Keratinocyte (primary cell): ENCODE data around the gene ZNF782. TPM values are rescaled to one million over a fixed set of nuclear protein-coding genes. Genes with fewer than 3 reads are reported as not detected.

Experiments used
- DNase-seq: peaks from one replicate; pipeline ENCODE4 v3.0.0-alpha.2; 2011; ENCODE audit warnings: low read depth, missing footprints, low spot score
- FAIRE-seq: peaks from 2 replicates; lab custom pipeline; 2011; peaks lifted over from hg19 to GRCh38; lab: Jason Lieb, UNC
- H2AFZ ChIP-seq: 2 replicates; pipeline ENCODE4 v1.6.0; 2012; ENCODE audit warnings: low read length, control low read depth, inconsistent platforms; ENCODE audit not compliant: control insufficient read depth
- H3K27ac ChIP-seq: 2 replicates; pipeline ENCODE4 v1.5.1; 2011; ENCODE audit warnings: low read length; ENCODE audit not compliant: control insufficient read depth, insufficient read depth
- H3K27me3 ChIP-seq: 3 replicates; pipeline ENCODE4 v1.6.0; 2011; ENCODE audit warnings: low read length; ENCODE audit not compliant: control insufficient read depth, insufficient read depth; ENCODE audit errors: extremely low read depth
- H3K36me3 ChIP-seq, 2 experiments: 2 replicates in 1 of 2; 3 replicates in 1 of 2; pipeline ENCODE4 v1.5.1; 2011; ENCODE audit warnings: low read length in 2 of 2, mild to moderate bottlenecking in 1 of 2; ENCODE audit not compliant: control insufficient read depth in 2 of 2, insufficient read depth in 2 of 2; ENCODE audit errors: extremely low read depth in 1 of 2
- H3K4me1 ChIP-seq: 3 replicates; pipeline ENCODE4 v1.5.1; 2011; ENCODE audit warnings: low read length; ENCODE audit not compliant: control insufficient read depth, insufficient read depth; ENCODE audit errors: extremely low read depth
- H3K4me2 ChIP-seq: 3 replicates; pipeline ENCODE4 v1.6.0; 2011; ENCODE audit warnings: low read depth, low read length; ENCODE audit not compliant: control insufficient read depth, insufficient read depth; ENCODE audit errors: extremely low read depth
- H3K4me3 ChIP-seq, 3 experiments: fragments of 200-600 bp in 1 of 3; sonication (generic) in 1 of 3; 2 replicates in 2 of 3; 3 replicates in 1 of 3; pipeline ENCODE4 v1.5.1; 2011 to 2016; ENCODE audit warnings: low read length in 3 of 3, mild to moderate bottlenecking in 3 of 3, control low read depth in 2 of 3, inconsistent platforms in 1 of 3, low read depth in 1 of 3, mixed read lengths in 1 of 3, mixed run types in 1 of 3, moderate library complexity in 1 of 3; ENCODE audit not compliant: control insufficient read depth in 2 of 3, insufficient read depth in 2 of 3; ENCODE audit errors: extremely low read depth in 1 of 3
- H3K79me2 ChIP-seq: 2 replicates; pipeline ENCODE4 v1.6.0; 2012; ENCODE audit warnings: low read length; ENCODE audit not compliant: control insufficient read depth, insufficient read depth
- H3K9ac ChIP-seq: 3 replicates; pipeline ENCODE4 v1.6.0; 2011; ENCODE audit warnings: low read length; ENCODE audit not compliant: control insufficient read depth, insufficient read depth; ENCODE audit errors: extremely low read depth
- H3K9me1 ChIP-seq: 3 replicates; pipeline ENCODE4 v1.6.0; 2011; ENCODE audit warnings: low read length; ENCODE audit not compliant: control insufficient read depth, insufficient read depth; ENCODE audit errors: extremely low read depth
- H3K9me3 ChIP-seq: 2 replicates; pipeline ENCODE4 v1.5.1; 2012; ENCODE audit warnings: low read depth, low read length; ENCODE audit not compliant: control insufficient read depth
- H4K20me1 ChIP-seq: 3 replicates; pipeline ENCODE4 v1.6.0; 2011; ENCODE audit warnings: low read length; ENCODE audit not compliant: control insufficient read depth, insufficient read depth; ENCODE audit errors: extremely low read depth
- EZH2 ChIP-seq: IDR thresholded peaks from one replicate; pipeline ENCODE4 v1.6.1; 2012; ENCODE audit warnings: inconsistent platforms, mild to moderate bottlenecking, low read length, moderate library complexity
- dilution Hi-C: fragments of 300-500 bp; cut with MboI; formaldehyde crosslinking; loops from one replicate; pipeline ENCODE4 v1.7.0; 2020; ENCODE audit warnings: low sequenced_read_pairs; ENCODE audit not compliant: extremely low pct_ligation_motif_present
- polyA plus RNA-seq, 5 experiments: library from polyadenylated mRNA; depleted of rRNA in 3 of 5; stranded (reverse) in 3 of 5; stranded (forward) in 1 of 5; unstranded in 1 of 5; fragments of >200 nt; gene quantifications; 1 replicate in 1 of 5; 2 replicates in 3 of 5; 3 replicates in 1 of 5; pipeline versions ENCODE4 v1.2.1 to v1.2.3, GENCODE V29; 2011 to 2012; ENCODE audit warnings: missing spikeins in 2 of 5, low read depth in 1 of 5, low replicate concordance in 1 of 5
- TF ChIP-seq, protein P1 (sequence below), 3 experiments: IDR thresholded peaks in 1 of 3; conservative IDR thresholded peaks in 1 of 3; optimal IDR thresholded peaks in 1 of 3; 2 replicates in 2 of 3; 3 replicates in 1 of 3; pipeline versions ENCODE3 to v1.5.1; 2011; ENCODE audit warnings: low read length in 3 of 3, mild to moderate bottlenecking in 3 of 3, moderate library complexity in 2 of 3, control low read depth in 1 of 3, inconsistent platforms in 1 of 3; ENCODE audit not compliant: insufficient read depth in 2 of 3; ENCODE audit errors: extremely low read depth in 1 of 3

Gene ZNF782
- polyA plus RNA-seq, 1 donor (not counting 4 experiments of a cell fraction or from before 2014, with no cell fraction given) = 2.0 TPM

DNA sequence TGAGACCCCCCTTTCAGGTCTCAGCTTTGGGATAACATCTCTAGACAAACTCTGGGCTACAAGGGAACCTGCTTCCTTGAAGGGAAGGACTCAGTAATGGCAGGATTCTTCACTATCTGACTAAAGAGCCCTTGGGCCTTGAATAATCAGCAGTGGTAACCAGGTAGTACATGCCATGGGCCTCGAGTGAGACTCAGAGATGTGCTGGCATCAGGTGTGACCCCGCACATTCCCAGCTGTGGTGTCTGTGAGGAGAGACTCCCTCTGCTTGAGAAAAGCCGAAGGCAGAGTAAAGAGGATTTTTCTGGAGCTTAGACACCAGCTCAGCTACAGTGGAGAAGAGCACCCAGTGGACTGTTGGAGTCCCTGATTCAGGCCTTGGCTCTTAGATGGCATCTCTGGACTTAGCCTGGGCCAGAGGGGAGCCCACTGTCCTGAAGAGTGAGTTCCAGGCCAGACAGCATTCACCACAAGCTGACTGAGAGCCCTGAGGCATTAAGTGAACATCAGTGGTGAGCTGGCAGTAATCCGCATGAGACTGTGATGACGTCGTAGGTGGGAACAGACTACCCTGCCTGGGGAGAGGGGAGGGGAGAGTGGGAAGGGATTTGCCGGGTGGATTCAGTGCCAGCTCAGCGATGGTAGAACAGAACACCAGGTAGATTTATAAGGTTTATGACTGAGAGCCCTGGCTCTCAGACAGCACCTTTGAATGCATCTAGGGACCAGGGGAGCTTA is 5.3 kb upstream of the ZNF782 start:
- Histone ChIP-seq H2AFZ (peak overlapping the region; percentile 35), H3K79me2 (no peaks in the 10 kb centered on the region), H3K27ac (peak overlapping the region; percentile 80), H3K9ac (peak overlapping the region; percentile 63), H3K4me3 (peak overlapping the region in 2 of 3 experiments; percentile 23 to 31), H4K20me1 (no peaks in the 10 kb centered on the region), H3K4me1 (peaks cover 40% of the 10 kb centered on the region), H3K9me3 (no peaks in the 10 kb centered on the region), H3K9me1 (no peaks in the 10 kb centered on the region), H3K27me3 (no peaks in the 10 kb centered on the region), H3K4me2 (peak overlapping the region; percentile 62), H3K36me3 (no peaks in the 10 kb centered on the region)
- peak; percentile 99 for FAIRE-seq
- TF ChIP-seq, protein P1, sequence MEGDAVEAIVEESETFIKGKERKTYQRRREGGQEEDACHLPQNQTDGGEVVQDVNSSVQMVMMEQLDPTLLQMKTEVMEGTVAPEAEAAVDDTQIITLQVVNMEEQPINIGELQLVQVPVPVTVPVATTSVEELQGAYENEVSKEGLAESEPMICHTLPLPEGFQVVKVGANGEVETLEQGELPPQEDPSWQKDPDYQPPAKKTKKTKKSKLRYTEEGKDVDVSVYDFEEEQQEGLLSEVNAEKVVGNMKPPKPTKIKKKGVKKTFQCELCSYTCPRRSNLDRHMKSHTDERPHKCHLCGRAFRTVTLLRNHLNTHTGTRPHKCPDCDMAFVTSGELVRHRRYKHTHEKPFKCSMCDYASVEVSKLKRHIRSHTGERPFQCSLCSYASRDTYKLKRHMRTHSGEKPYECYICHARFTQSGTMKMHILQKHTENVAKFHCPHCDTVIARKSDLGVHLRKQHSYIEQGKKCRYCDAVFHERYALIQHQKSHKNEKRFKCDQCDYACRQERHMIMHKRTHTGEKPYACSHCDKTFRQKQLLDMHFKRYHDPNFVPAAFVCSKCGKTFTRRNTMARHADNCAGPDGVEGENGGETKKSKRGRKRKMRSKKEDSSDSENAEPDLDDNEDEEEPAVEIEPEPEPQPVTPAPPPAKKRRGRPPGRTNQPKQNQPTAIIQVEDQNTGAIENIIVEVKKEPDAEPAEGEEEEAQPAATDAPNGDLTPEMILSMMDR (optimal IDR thresholded peaks at IDR 0.05 in 1 of 3, IDR thresholded peaks at IDR 0.05 in 1 of 3, conservative IDR thresholded peaks at IDR 0.05 in 1 of 3; ENCODE audit: extremely low read depth in 1 of 3, insufficient read depth in 2 of 3, low read length in 3 of 3) = no peak
- no peak for TF ChIP-seq EZH2
- DNase-seq = peak; percentile 97
- dilution Hi-C loops = no loop called here

DNA sequence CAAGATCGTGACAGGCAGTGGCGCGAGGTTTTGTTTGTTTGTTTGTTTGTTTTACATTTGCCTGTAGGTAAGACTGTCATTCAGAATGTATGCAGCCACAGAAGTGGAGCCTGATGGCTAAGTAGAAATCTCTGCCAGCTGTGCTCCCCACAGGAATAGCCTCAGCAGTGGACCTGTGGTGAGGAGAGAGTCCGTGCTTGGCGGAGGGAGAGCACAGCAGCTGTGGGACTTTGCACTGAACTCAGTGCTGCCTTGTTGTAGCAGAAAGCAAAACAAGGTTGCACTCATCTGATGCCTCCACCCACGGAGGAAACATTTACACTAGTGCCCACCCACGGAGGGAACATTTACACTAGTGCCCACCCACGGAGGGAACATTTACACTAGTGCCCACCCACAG is 4.4 kb upstream of the ZNF782 start:
- dilution Hi-C loops = no loop called here
- H3K9ac ChIP-seq = no peak overlapping the region
- peak overlapping the region; percentile 43 for H3K4me2 ChIP-seq
- H3K79me2 ChIP-seq = peaks cover under 1% of the 10 kb centered on the region
- no peak overlapping the region for H2AFZ ChIP-seq
- FAIRE-seq = no peak
- no peak for DNase-seq
- H3K9me1 ChIP-seq = no peaks in the 10 kb centered on the region
- H3K4me3 ChIP-seq = no peak overlapping the region
- peaks cover 42% of the 10 kb centered on the region for H3K4me1 ChIP-seq
- no peaks in the 10 kb centered on the region for H4K20me1 ChIP-seq
- peak overlapping the region; percentile 80 for H3K27ac ChIP-seq
- no peaks in the 10 kb centered on the region for H3K27me3 ChIP-seq
- no peaks in the 10 kb centered on the region for H3K36me3 ChIP-seq
- TF ChIP-seq, protein P1 (optimal IDR thresholded peaks at IDR 0.05 in 1 of 3, IDR thresholded peaks at IDR 0.05 in 1 of 3, conservative IDR thresholded peaks at IDR 0.05 in 1 of 3; ENCODE audit: extremely low read depth in 1 of 3, insufficient read depth in 2 of 3, low read length in 3 of 3) = no peak
- no peak for TF ChIP-seq EZH2
- H3K9me3 ChIP-seq = no peaks in the 10 kb centered on the region
